Type B pancreatic cell (in vitro differentiated cells): Measurements from ENCODE around the gene INTS11. TPM values are rescaled to one million over a fixed set of nuclear protein-coding genes. Genes with fewer than 3 reads are reported as not detected.

Experiments
- DNase-seq: peaks from one replicate; pipeline ENCODE4 v3.0.0; 2021; ENCODE audit warnings: mixed read lengths; ENCODE audit not compliant: unreplicated experiment; ENCODE audit errors: extremely low spot score
- H3K27ac Mint-ChIP-seq: 2 replicates; pipeline ENCODE4 v1.8.0; 2021; ENCODE audit warnings: mild to moderate bottlenecking, mixed read lengths
- H3K27me3 Mint-ChIP-seq: 2 replicates; pipeline ENCODE4 v1.8.0; 2021; ENCODE audit warnings: mixed read lengths
- H3K36me3 Mint-ChIP-seq: 2 replicates; pipeline ENCODE4 v1.8.0; 2021; ENCODE audit warnings: mixed read lengths
- H3K4me1 Mint-ChIP-seq: one replicate; pipeline ENCODE4 v1.8.0; 2021; ENCODE audit warnings: mixed read lengths; ENCODE audit not compliant: unreplicated experiment
- H3K4me3 Mint-ChIP-seq: 2 replicates; pipeline ENCODE4 v1.8.0; 2021; ENCODE audit warnings: mild to moderate bottlenecking, mixed read lengths
- H3K9me3 Mint-ChIP-seq: 2 replicates; pipeline ENCODE4 v1.8.0; 2021; ENCODE audit warnings: mixed read lengths
- total RNA-seq: library from RNA; stranded (reverse); gene quantifications from 2 replicates; pipeline ENCODE4 v1.2.1, GENCODE V29; 2021; ENCODE audit warnings: low replicate concordance
- TF ChIP-seq, protein P1 (sequence below): fragments of 200-600 bp; sonication (generic); conservative IDR thresholded peaks from 2 replicates; pipeline ENCODE4 v1.5.0; 2021; ENCODE audit warnings: antibody characterized with exemption, mild to moderate bottlenecking

Gene INTS11
- total RNA-seq, 1 donor from 2014 or later: 138 TPM

DNA sequence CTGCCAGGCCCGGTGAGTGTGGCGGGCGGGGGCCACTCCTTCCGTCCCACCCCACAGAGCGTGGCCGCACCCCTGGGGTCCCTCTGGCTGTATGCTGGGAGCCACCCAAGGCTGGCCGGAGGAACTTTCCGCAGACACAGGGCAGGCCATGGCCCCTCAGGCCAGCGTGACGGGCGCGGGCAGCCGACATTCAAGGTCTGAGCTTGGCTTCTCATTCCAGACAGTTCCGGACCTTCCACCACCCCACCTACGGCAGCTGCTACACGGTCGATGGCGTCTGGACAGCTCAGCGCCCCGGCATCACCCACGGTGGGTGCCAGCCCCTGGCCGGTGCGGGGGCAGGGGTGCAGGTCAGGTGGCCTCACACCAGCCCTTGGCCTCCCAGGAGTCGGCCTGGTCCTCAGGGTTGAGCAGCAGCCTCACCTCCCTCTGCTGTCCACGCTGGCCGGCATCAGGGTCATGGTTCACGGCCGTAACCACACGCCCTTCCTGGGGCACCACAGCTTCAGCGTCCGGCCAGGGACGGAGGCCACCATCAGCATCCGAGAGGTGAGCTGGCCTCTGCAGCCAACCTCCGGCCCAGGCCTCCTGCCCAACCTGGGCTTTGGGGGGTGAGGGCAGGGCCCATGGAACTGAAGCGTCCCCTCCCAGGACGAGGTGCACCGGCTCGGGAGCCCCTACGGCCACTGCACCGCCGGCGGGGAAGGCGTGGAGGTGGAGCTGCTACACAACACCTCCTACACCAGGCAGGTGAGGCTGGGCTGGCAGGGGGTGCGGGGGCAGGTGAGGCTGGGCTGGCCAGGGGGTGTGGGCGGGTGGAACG, 37.0 kb downstream of the INTS11 start:
- DNase-seq: peak; percentile 70
- Mint-ChIP-seq H3K4me3 (no peak overlapping the region), H3K27ac (no peak overlapping the region), H3K4me1 (peaks cover 6% of the 10 kb centered on the region), H3K27me3 (no peaks in the 10 kb centered on the region), H3K36me3 (no peaks in the 10 kb centered on the region), H3K9me3 (no peaks in the 10 kb centered on the region)
- TF ChIP-seq, protein P1, sequence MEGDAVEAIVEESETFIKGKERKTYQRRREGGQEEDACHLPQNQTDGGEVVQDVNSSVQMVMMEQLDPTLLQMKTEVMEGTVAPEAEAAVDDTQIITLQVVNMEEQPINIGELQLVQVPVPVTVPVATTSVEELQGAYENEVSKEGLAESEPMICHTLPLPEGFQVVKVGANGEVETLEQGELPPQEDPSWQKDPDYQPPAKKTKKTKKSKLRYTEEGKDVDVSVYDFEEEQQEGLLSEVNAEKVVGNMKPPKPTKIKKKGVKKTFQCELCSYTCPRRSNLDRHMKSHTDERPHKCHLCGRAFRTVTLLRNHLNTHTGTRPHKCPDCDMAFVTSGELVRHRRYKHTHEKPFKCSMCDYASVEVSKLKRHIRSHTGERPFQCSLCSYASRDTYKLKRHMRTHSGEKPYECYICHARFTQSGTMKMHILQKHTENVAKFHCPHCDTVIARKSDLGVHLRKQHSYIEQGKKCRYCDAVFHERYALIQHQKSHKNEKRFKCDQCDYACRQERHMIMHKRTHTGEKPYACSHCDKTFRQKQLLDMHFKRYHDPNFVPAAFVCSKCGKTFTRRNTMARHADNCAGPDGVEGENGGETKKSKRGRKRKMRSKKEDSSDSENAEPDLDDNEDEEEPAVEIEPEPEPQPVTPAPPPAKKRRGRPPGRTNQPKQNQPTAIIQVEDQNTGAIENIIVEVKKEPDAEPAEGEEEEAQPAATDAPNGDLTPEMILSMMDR: no peak

DNA sequence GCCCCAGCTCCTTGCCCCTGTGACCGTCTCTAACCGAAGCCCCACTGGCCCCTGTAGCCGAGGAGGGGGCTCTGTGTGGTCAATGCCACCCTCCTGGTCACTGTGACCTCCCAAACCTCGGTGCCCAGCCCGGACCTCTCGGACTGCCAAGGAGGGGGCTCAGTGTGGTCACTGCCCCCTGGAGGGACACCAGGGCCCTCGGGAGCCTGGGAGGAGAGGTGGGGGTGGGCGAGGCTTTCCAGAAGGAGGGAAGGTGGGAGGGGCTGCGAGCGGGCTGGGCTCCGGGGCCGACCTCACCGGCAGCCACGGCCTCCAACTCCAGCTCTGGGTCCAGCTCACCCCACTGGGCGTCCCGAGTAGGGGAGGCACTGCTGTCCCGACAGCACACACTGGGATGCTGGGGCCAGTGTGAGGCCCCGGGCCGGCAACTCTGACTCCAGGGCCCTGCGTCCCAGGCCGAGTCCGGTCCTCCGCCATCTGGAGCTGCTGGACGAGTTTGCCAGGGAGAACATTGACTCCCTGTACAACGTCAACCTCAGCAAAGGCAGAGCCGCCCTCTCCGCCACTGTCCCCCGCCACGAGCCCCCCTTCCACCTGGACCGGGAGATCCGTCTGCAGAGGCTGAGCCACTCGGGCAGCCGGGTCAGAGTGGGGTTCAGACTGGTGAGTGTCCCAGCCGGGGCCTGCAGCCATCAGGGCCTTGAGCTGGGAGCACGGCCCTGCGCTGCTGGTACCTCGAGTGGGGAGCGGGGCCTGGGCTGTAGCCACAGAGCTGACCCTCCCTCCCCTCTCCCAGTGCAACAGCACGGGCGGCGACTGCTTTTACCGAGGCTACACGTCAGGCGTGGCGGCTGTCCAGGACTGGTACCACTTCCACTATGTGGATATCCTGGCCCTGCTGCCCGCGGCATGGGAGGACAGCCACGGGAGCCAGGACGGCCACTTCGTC, 37.9 kb downstream of the INTS11 start:
- Mint-ChIP-seq H3K4me3 (no peak overlapping the region), H3K36me3 (no peaks in the 10 kb centered on the region), H3K4me1 (peaks cover under 1% of the 10 kb centered on the region), H3K27me3 (no peaks in the 10 kb centered on the region), H3K27ac (no peak overlapping the region), H3K9me3 (no peaks in the 10 kb centered on the region)
- TF ChIP-seq, protein P1: no peak
- DNase-seq: peak; percentile 70

DNA sequence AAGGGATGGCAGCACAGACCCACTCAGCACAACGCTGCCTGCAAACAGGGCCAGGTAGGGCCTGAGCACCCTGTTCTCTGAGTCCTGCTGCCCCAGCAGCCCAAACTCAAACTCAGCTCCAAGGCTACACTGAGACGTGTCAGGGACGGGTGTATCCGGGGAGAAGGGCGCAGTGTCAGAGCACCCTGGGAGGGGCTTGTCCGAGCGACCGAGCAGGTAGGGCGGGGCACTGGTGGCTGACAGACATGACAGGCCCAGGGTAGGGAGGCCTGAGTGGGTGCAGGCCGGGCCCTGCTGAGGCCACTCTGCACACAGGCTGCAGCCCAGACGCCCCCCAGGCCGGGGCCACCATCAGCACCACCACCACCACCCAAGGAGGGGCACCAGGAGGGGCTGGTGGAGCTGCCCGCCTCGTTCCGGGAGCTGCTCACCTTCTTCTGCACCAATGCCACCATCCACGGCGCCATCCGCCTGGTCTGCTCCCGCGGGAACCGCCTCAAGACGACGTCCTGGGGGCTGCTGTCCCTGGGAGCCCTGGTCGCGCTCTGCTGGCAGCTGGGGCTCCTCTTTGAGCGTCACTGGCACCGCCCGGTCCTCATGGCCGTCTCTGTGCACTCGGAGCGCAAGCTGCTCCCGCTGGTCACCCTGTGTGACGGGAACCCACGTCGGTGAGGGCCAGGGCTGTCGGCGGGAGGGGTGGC, 38.7 kb downstream of the INTS11 start:
- peak; percentile 72 for DNase-seq
- TF ChIP-seq, protein P1: no peak
- no peak overlapping the region for H3K27ac Mint-ChIP-seq
- H3K27me3 Mint-ChIP-seq: no peaks in the 10 kb centered on the region
- H3K4me3 Mint-ChIP-seq: no peak overlapping the region
- no peaks in the 10 kb centered on the region for H3K36me3 Mint-ChIP-seq
- no peaks in the 10 kb centered on the region for H3K4me1 Mint-ChIP-seq
- no peaks in the 10 kb centered on the region for H3K9me3 Mint-ChIP-seq

DNA sequence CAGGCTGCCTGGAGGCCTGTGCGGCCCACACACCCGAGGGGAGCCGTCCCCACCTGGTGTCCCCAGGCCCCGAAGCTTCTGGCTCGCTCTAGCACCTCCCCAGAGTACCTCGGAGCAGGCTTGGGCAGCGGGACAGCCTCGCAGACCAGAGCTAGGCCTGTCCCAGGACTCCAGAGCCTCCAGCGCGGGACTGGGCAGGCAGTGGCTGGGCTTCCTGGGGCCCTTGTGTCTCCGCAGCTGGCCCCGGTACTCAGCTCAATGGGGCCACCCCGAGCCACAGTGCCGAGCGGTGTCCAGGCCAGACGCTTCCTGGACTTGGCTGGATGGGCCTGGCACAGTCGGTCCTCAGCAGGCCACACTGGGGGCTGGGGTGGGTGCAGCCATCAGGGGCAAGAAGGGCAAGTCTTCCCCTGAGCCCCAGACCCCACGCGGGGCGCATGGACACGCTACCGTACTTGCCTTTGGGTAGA, 39.3 kb downstream of the INTS11 start:
- TF ChIP-seq, protein P1: no peak
- Mint-ChIP-seq H3K36me3 (no peaks in the 10 kb centered on the region), H3K27ac (no peak overlapping the region), H3K9me3 (no peaks in the 10 kb centered on the region), H3K4me3 (no peak overlapping the region), H3K4me1 (no peaks in the 10 kb centered on the region), H3K27me3 (no peaks in the 10 kb centered on the region)
- DNase-seq: no peak
